ENCODE data around the gene HDAC9.

GRCh38 chr7:18893156-18893555 is 397.6 kb downstream of the HDAC9 start:
- TF ChIP-seq, protein P1, sequence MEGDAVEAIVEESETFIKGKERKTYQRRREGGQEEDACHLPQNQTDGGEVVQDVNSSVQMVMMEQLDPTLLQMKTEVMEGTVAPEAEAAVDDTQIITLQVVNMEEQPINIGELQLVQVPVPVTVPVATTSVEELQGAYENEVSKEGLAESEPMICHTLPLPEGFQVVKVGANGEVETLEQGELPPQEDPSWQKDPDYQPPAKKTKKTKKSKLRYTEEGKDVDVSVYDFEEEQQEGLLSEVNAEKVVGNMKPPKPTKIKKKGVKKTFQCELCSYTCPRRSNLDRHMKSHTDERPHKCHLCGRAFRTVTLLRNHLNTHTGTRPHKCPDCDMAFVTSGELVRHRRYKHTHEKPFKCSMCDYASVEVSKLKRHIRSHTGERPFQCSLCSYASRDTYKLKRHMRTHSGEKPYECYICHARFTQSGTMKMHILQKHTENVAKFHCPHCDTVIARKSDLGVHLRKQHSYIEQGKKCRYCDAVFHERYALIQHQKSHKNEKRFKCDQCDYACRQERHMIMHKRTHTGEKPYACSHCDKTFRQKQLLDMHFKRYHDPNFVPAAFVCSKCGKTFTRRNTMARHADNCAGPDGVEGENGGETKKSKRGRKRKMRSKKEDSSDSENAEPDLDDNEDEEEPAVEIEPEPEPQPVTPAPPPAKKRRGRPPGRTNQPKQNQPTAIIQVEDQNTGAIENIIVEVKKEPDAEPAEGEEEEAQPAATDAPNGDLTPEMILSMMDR (IDR thresholded peaks at IDR 0.05), result no peak
- no peak for TF ChIP-seq POLR2A (IDR thresholded peaks at IDR 0.05)

All from adrenal gland (tissue), 5 donors.